Measurements from ENCODE around the gene IFNL2.
"Not testable (repeated sequence)": the region's sequence is repeated elsewhere in the genome, so short reads cannot be mapped to it uniquely, and the experiment has no call there.

The IFNL2 gene

GRCh38 chr19:39268085-39268484 is at the start of gene IFNL2:
Gene IFNL2, plus strand, starts transcription at chr19:39268396. Its CDS starts 173 bp downstream, at chr19:39268569.
- not testable (repeated sequence) for DNase-seq

- DNase-seq = not testable (repeated sequence)
Observed at GRCh38 chr19:39219108-39219507, 49.1 kb upstream of the IFNL2 start.

- no peak for DNase-seq
Observed at GRCh38 chr19:39223703-39224279, 44.4 kb upstream of the IFNL2 start.

GRCh38 chr19:39224910-39225309 is 43.3 kb upstream of the IFNL2 start:
- DNase-seq = no peak

- DNase-seq = no peak
Observed at GRCh38 chr19:39230096-39230764, 38.0 kb upstream of the IFNL2 start.

GRCh38 chr19:39232708-39233107 is 35.5 kb upstream of the IFNL2 start:
- no peak for DNase-seq

GRCh38 chr19:39236527-39236926 is 31.7 kb upstream of the IFNL2 start:
- DNase-seq = no peak

- peak in 1 of 2 experiments; percentile 2 for DNase-seq
Observed at GRCh38 chr19:39237200-39238184, 30.7 kb upstream of the IFNL2 start.

GRCh38 chr19:39238209-39238608 is 30.0 kb upstream of the IFNL2 start:
- no peak for DNase-seq

GRCh38 chr19:39238944-39239343 is 29.3 kb upstream of the IFNL2 start:
- DNase-seq = no peak

GRCh38 chr19:39240421-39240820 is 27.8 kb upstream of the IFNL2 start:
- DNase-seq = no peak

GRCh38 chr19:39243741-39244140 is 24.5 kb upstream of the IFNL2 start:
- DNase-seq = not testable (repeated sequence)

GRCh38 chr19:39244410-39245100 is 23.6 kb upstream of the IFNL2 start, which contains the start of gene IFNL3:
Gene IFNL3, minus strand, starts transcription at chr19:39245006. Its CDS starts 39 bp downstream, at chr19:39244967.
- DNase-seq = not testable (repeated sequence)

GRCh38 chr19:39245166-39245565 is 23.0 kb upstream of the IFNL2 start:
- not testable (repeated sequence) for DNase-seq

GRCh38 chr19:39246951-39247669 is 21.1 kb upstream of the IFNL2 start:
- no peak for DNase-seq

GRCh38 chr19:39247701-39248664 is 20.2 kb upstream of the IFNL2 start:
- DNase-seq = no peak

GRCh38 chr19:39248806-39249205 is 19.4 kb upstream of the IFNL2 start, which contains the start of gene IFNL4:
Gene IFNL4, minus strand, starts transcription at chr19:39248856.
- no peak for DNase-seq

- DNase-seq = no peak
Observed at GRCh38 chr19:39251081-39251480, 17.1 kb upstream of the IFNL2 start.

GRCh38 chr19:39251846-39252245 is 16.4 kb upstream of the IFNL2 start:
- DNase-seq = no peak

- no peak for DNase-seq
Observed at GRCh38 chr19:39252458-39252857, 15.7 kb upstream of the IFNL2 start.
